PC-9 (cell line): ENCODE results near the gene INO80D. TPM values are rescaled to one million over a fixed set of nuclear protein-coding genes. Genes with fewer than 3 reads are reported as not detected.

Experiments
- BruUV-seq: library from RNA; stranded (reverse); fragments of 400-500 nt; replicated peaks from 2 replicates; lab custom pipeline; 2021; lab: Mats Ljungman, UMichigan
- CTCF ChIA-PET: fragments of 300-600 bp; sonication (Branson Sonifier 250); formaldehyde crosslinking; loops from one replicate; lab custom pipeline; 2022; ENCODE audit warnings: antibody characterized with exemption; lab: Charles Lee
- POLR2A ChIA-PET: fragments of 300-600 bp; sonication (Branson Sonifier 250); formaldehyde crosslinking; loops from one replicate; lab custom pipeline; 2022; ENCODE audit warnings: antibody characterized with exemption; ENCODE audit not compliant: unreplicated experiment; lab: Charles Lee
- DNase-seq, 2 experiments: peaks; one replicate each; pipeline versions ENCODE4 v3.0.0 to v3.0.0-alpha.2; 2015 to 2022; ENCODE audit warnings: mixed read lengths in 1 of 2
- H2AFZ ChIP-seq: fragments of 200-600 bp; sonication (generic); 2 replicates; pipeline ENCODE4 v1.8.1; 2017; ENCODE audit warnings: antibody characterized with exemption
- H3F3A ChIP-seq: fragments of 200-600 bp; sonication (generic); 2 replicates; pipeline ENCODE4 v1.8.1; 2017; ENCODE audit warnings: antibody characterized with exemption, mild to moderate bottlenecking, low read depth; ENCODE audit not compliant: insufficient read depth
- H3K27ac ChIP-seq: fragments of 200-600 bp; sonication (generic); 2 replicates; pipeline ENCODE4 v1.6.1; 2016; ENCODE audit warnings: mixed run types
- H3K27me3 ChIP-seq: fragments of 200-600 bp; sonication (generic); 2 replicates; pipeline ENCODE4 v1.6.1; 2016; ENCODE audit warnings: low read depth, mixed run types; ENCODE audit not compliant: insufficient read depth
- H3K36me3 ChIP-seq: fragments of 200-600 bp; sonication (generic); 2 replicates; pipeline ENCODE4 v1.6.1; 2016; ENCODE audit warnings: low read depth, mixed run types
- H3K4me1 ChIP-seq: fragments of 200-600 bp; sonication (generic); replicated peaks from 2 replicates; pipeline ENCODE4 v1.6.1; 2016; ENCODE audit warnings: mixed run types; ENCODE audit not compliant: insufficient read depth
- H3K4me2 ChIP-seq: fragments of 200-600 bp; sonication (generic); 2 replicates; pipeline ENCODE4 v1.6.1; 2017; ENCODE audit warnings: mixed run types
- H3K4me3 ChIP-seq: fragments of 200-600 bp; sonication (generic); 2 replicates; pipeline ENCODE4 v1.6.1; 2016; ENCODE audit warnings: mixed run types
- H3K79me2 ChIP-seq: fragments of 200-600 bp; sonication (generic); 2 replicates; pipeline ENCODE4 v1.6.1; 2017; ENCODE audit warnings: low read depth, mixed run types
- H3K9me2 ChIP-seq: fragments of 200-600 bp; sonication (generic); 2 replicates; pipeline ENCODE4 v1.8.1; 2017; ENCODE audit warnings: mild to moderate bottlenecking; ENCODE audit not compliant: insufficient read depth
- H3K9me3 ChIP-seq: fragments of 200-600 bp; sonication (generic); 2 replicates; pipeline ENCODE4 v1.8.1; 2016; ENCODE audit warnings: low read depth; ENCODE audit not compliant: insufficient read depth
- H4K20me1 ChIP-seq: fragments of 200-600 bp; sonication (generic); 2 replicates; pipeline ENCODE4 v1.8.1; 2017; ENCODE audit not compliant: insufficient read depth
- CTCF ChIP-seq: fragments of 200-600 bp; sonication (generic); conservative IDR thresholded peaks from 2 replicates; pipeline ENCODE4 v1.6.1; 2017; ENCODE audit warnings: mixed run types, antibody characterized with exemption, mild to moderate bottlenecking, moderate library complexity
- EZH2 ChIP-seq: fragments of 200-600 bp; sonication (generic); IDR thresholded peaks from 2 replicates; pipeline ENCODE4 v1.8.0; 2017; ENCODE audit warnings: antibody characterized with exemption, low read depth
- intact Hi-C: fragments of 100-400 bp; cut with micrococcal nuclease; formaldehyde crosslinking; loops from one replicate; pipeline ENCODE4 v1.10.0; 2022; ENCODE audit not compliant: unreplicated experiment
- total RNA-seq: library from RNA; stranded (reverse); gene quantifications from 2 replicates; pipeline ENCODE4 v1.2.3, GENCODE V29; 2021

The INO80D gene
- total RNA-seq, 1 experiment from 2014 or later = 12.4 TPM

- Histone ChIP-seq H3K27me3 (no peaks in the 10 kb centered on the region), H3K4me1 (no peaks in the 10 kb centered on the region), H3F3A (no peaks in the 10 kb centered on the region), H2AFZ (no peak overlapping the region), H3K4me3 (no peak overlapping the region), H3K9me2 (no peaks in the 10 kb centered on the region), H4K20me1 (no peaks in the 10 kb centered on the region), H3K9me3 (no peaks in the 10 kb centered on the region), H3K79me2 (no peaks in the 10 kb centered on the region), H3K4me2 (no peak overlapping the region), H3K27ac (no peak overlapping the region), H3K36me3 (no peaks in the 10 kb centered on the region)
- intact Hi-C loops = no loop called here
- TF ChIP-seq CTCF = no peak
- no peak for TF ChIP-seq EZH2
- DNase-seq = no peak
- no TSS peak for BruUV-seq
- POLR2A ChIA-PET = interaction anchor here (0.6 kb wide), 1 partner anchor 243 kb away, joined by 6 read pairs; the partner anchor contains the start of gene ZDBF2
- CTCF ChIA-PET = no interaction called here
These were observed 54.7 kb downstream of the INO80D start for GRCh38 chr2:206031162-206031784.

DNA sequence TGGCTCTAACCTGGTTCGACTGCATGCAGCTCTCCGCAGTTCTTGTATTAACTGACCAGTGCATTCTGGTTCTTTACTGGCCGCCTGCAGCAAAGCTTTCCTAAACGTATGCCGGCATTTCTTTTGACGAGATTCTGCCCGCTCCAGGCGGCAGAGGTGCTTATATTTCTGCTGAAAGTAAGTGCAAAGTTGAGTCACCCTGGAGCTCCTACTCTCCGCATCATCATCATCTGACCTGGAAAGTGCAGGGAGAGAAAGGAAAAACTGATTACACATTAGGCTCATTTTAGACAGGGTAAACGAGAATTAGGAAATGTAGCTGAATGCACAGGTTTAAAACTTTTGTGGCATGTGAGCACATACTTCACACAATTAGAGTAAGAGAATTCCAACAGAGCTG is 57.9 kb downstream of the INO80D start:
- no peak overlapping the region for H3K4me2 ChIP-seq
- no peaks in the 10 kb centered on the region for H3K9me3 ChIP-seq
- no peaks in the 10 kb centered on the region for H3K27me3 ChIP-seq
- H4K20me1 ChIP-seq = no peaks in the 10 kb centered on the region
- ChIA-PET CTCF (no interaction called here), POLR2A (no interaction called here)
- no peaks in the 10 kb centered on the region for H3F3A ChIP-seq
- H2AFZ ChIP-seq = no peak overlapping the region
- TF ChIP-seq CTCF (no peak), EZH2 (no peak)
- H3K4me3 ChIP-seq = no peak overlapping the region
- intact Hi-C loops = no loop called here
- no peak overlapping the region for H3K27ac ChIP-seq
- H3K36me3 ChIP-seq = no peaks in the 10 kb centered on the region
- no peaks in the 10 kb centered on the region for H3K79me2 ChIP-seq
- H3K4me1 ChIP-seq = no peaks in the 10 kb centered on the region
- H3K9me2 ChIP-seq = no peaks in the 10 kb centered on the region
- BruUV-seq = no TSS peak
- DNase-seq = no peak

DNA sequence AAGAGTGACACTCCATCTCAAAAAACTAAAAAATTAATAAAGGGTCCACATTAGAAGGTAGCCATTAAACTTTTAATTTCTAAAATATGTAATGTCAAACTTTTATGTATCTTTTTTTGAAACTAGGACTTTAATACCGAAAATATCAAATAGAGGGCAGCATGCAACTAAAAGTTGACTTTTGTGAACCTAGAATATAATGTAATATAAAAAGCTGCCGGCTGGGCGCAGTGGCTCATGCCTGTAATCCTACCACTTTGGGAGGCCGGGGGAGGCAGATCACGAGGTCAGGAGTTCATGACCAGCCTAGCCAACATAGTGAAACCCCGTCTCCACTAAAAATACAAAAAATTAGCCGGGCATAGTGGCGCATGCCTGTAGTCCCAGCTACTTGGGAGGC is 62.8 kb downstream of the INO80D start:
- Histone ChIP-seq H3K79me2 (no peaks in the 10 kb centered on the region), H2AFZ (no peak overlapping the region), H3K9me2 (no peaks in the 10 kb centered on the region), H3K4me2 (no peak overlapping the region), H3K4me3 (no peak overlapping the region), H3K4me1 (no peaks in the 10 kb centered on the region), H3K9me3 (no peaks in the 10 kb centered on the region), H3K27ac (no peak overlapping the region), H3K27me3 (no peaks in the 10 kb centered on the region), H4K20me1 (no peaks in the 10 kb centered on the region), H3K36me3 (no peaks in the 10 kb centered on the region), H3F3A (no peaks in the 10 kb centered on the region)
- ChIA-PET CTCF (no interaction called here), POLR2A (no interaction called here)
- no peak; the same call in 1 of the 2 replicates for TF ChIP-seq CTCF
- no peak for TF ChIP-seq EZH2
- intact Hi-C loops = no loop called here
- no peak for DNase-seq
- no TSS peak for BruUV-seq
